Renal pelvis (tissue), 4 donors: ENCODE data around the gene UBE2O. TPM values are rescaled to one million over a fixed set of nuclear protein-coding genes. Genes with fewer than 3 reads are reported as not detected.

Source experiments
- DNase-seq: peaks from one replicate; pipeline ENCODE4 v3.0.0-alpha.2; 2013
- polyA plus RNA-seq, 3 donors: library from polyadenylated mRNA; unstranded; fragments of 120-200 nt; gene quantifications; one replicate each; pipeline ENCODE4 v1.2.1, GENCODE V29; 2013; ENCODE audit not compliant: insufficient read length in 3 of 3

UBE2O gene
- polyA plus RNA-seq, 3 donors = 27.2 to 30.6 (median 27.3) TPM

- DNase-seq = no peak
These were observed 33.2 kb downstream of the UBE2O start for GRCh38 chr17:76419576-76420260.

- no peak for DNase-seq
These were observed 35.3 kb downstream of the UBE2O start for GRCh38 chr17:76417499-76418143.

- DNase-seq = no peak
These were observed 36.1 kb downstream of the UBE2O start for GRCh38 chr17:76416899-76417298.

GRCh38 chr17:76416457-76416856 lies 36.5 kb downstream of the UBE2O start:
- no peak for DNase-seq

GRCh38 chr17:76415786-76416185 lies 37.2 kb downstream of the UBE2O start:
- DNase-seq = no peak

GRCh38 chr17:76414334-76415295 lies 38.3 kb downstream of the UBE2O start:
- DNase-seq = no peak

GRCh38 chr17:76411247-76411646 lies 41.7 kb downstream of the UBE2O start:
- no peak for DNase-seq

GRCh38 chr17:76410328-76410965 lies 42.5 kb downstream of the UBE2O start:
- no peak for DNase-seq

- DNase-seq = no peak
These were observed 44.7 kb downstream of the UBE2O start for GRCh38 chr17:76408037-76408849.

GRCh38 chr17:76407509-76407908 lies 45.4 kb downstream of the UBE2O start:
- no peak for DNase-seq

- DNase-seq = no peak
These were observed 46.8 kb downstream of the UBE2O start for GRCh38 chr17:76405967-76406647.

- no peak for DNase-seq
These were observed 47.4 kb downstream of the UBE2O start for GRCh38 chr17:76405607-76405966.

- DNase-seq = no peak
These were observed 47.9 kb downstream of the UBE2O start for GRCh38 chr17:76404976-76405563.

GRCh38 chr17:76404256-76404655 lies 48.7 kb downstream of the UBE2O start:
- no peak for DNase-seq

GRCh38 chr17:76402711-76403110 lies 50.2 kb downstream of the UBE2O start:
- no peak for DNase-seq

- DNase-seq = no peak
These were observed 53.5 kb downstream of the UBE2O start for GRCh38 chr17:76399175-76400172.

- DNase-seq = no peak
These were observed 54.3 kb downstream of the UBE2O start for GRCh38 chr17:76398523-76399174.
